Lung (tissue), 12 donors: ENCODE data around the gene TBCB. TPM values are rescaled to one million over a fixed set of nuclear protein-coding genes. Genes with fewer than 3 reads are reported as not detected.
"Not testable (repeated sequence)": the region's sequence is repeated elsewhere in the genome, so short reads cannot be mapped to it uniquely, and the experiment has no call there.

Experiments used
- ATAC-seq: fragments of 200-7000 bp; cut with Tn5 transposase; one replicate; pipeline ENCODE4 v1.9.1; 2020; ENCODE audit warnings: moderate number of reproducible peaks; ENCODE audit not compliant: insufficient read depth, low FRiP score
- DNase-seq, 3 donors: peaks; one replicate each; pipeline ENCODE4 v3.0.0-alpha.2; 2013 to 2017
- H3K27ac ChIP-seq, 2 donors: one replicate each; pipeline ENCODE4 v1.5.1; 2013; ENCODE audit warnings: mild to moderate bottlenecking in 2 of 2, moderate library complexity in 2 of 2, control low read depth in 1 of 2, inconsistent platforms in 1 of 2, low read depth in 1 of 2, low read length in 1 of 2
- H3K27me3 ChIP-seq, 3 donors: one replicate each; pipeline ENCODE4 v1.5.1; 2013; ENCODE audit warnings: low read length in 2 of 3; ENCODE audit not compliant: control insufficient read depth in 3 of 3, insufficient read depth in 3 of 3
- H3K36me3 ChIP-seq, 4 donors: one replicate each; pipeline ENCODE4 v1.5.1; 2013; ENCODE audit warnings: low read length in 4 of 4, mild to moderate bottlenecking in 1 of 4, moderate library complexity in 1 of 4; ENCODE audit not compliant: control insufficient read depth in 4 of 4, insufficient read depth in 4 of 4
- H3K4me1 ChIP-seq, 5 donors: one replicate each; pipeline ENCODE4 v1.5.1; 2013; ENCODE audit warnings: low read length in 5 of 5, mild to moderate bottlenecking in 2 of 5, moderate library complexity in 1 of 5; ENCODE audit not compliant: control insufficient read depth in 5 of 5, insufficient read depth in 5 of 5
- H3K4me3 ChIP-seq: one replicate; pipeline ENCODE4 v1.5.1; 2013; ENCODE audit warnings: mild to moderate bottlenecking, control low read depth, moderate library complexity
- H3K9ac ChIP-seq, 2 donors: one replicate each; pipeline ENCODE4 v1.5.1; 2013; ENCODE audit warnings: low read length in 2 of 2, control low read depth in 1 of 2; ENCODE audit not compliant: insufficient read depth in 1 of 2
- H3K9me3 ChIP-seq, 4 donors: one replicate each; pipeline ENCODE4 v1.5.1; 2013; ENCODE audit warnings: low read length in 3 of 4, mild to moderate bottlenecking in 1 of 4, moderate library complexity in 1 of 4; ENCODE audit not compliant: control insufficient read depth in 4 of 4, insufficient read depth in 3 of 4
- WGBS, 2 donors: extraction: QIAGEN DNeasy Blood & Tissue Kit; methylation state at CpG; one replicate each; pipeline ENCODE4 v1.1.7; 2013; 5-methylcytosine and 5-hydroxymethylcytosine counted together
- polyA plus RNA-seq, 2 donors: library from polyadenylated mRNA; stranded (reverse); fragments of 200-250 nt; gene quantifications; one replicate each; pipeline ENCODE4 v1.2.1, GENCODE V29; 2013
- total RNA-seq, 2 donors: library from RNA; depleted of rRNA in 1 of 2; stranded (reverse); fragments of >200 nt in 1 of 2; gene quantifications; one replicate each; pipeline ENCODE4 v1.2.1, GENCODE V29; 2014 to 2021
- TF ChIP-seq, protein P1 (sequence below): IDR thresholded peaks from 2 replicates; pipeline ENCODE4 v1.5.1; 2012; ENCODE audit warnings: mild to moderate bottlenecking; ENCODE audit errors: control extremely low read depth, extremely low read depth
- donor health status: control.
- donor health status: control.
- donor health status: Bipolar disorder and iron deficiency.
- donor health status: healthy.
- donor health status: DM: yes; HTN: yes; CAD: no.

The TBCB gene
- total and polyA plus RNA-seq, 4 donors, result 63.1 to 213 (median 150) TPM

DNA sequence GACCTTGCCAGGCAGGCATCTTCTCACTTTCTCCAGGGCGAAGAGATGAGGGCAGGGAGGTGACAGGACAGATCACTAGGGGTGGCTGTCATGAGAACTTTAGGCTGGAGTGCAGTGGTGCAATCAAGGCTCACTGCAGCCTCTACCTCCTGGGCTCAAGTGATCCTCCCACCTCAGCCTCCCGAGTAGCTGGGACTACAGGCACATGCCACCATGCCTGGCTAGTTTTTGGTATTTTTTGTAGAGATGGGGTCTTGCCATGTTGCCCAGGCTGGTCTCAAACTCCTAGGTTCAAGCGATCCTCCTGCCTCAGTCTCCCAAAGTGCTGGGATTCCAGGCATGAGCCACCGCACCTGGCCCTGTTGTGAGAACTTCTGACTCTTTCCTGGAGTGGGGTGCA is 19.6 kb downstream of the TBCB start:
- not testable (repeated sequence) for H3K27ac ChIP-seq, H3K4me1 ChIP-seq, H3K4me3 ChIP-seq, ATAC-seq, DNase-seq, H3K36me3 ChIP-seq, H3K9ac ChIP-seq, H3K9me3 ChIP-seq, H3K27me3 ChIP-seq
- WGBS, 2 donors, result 95 to 96% methylated on average over 4 of the region's 4 CpGs

DNA sequence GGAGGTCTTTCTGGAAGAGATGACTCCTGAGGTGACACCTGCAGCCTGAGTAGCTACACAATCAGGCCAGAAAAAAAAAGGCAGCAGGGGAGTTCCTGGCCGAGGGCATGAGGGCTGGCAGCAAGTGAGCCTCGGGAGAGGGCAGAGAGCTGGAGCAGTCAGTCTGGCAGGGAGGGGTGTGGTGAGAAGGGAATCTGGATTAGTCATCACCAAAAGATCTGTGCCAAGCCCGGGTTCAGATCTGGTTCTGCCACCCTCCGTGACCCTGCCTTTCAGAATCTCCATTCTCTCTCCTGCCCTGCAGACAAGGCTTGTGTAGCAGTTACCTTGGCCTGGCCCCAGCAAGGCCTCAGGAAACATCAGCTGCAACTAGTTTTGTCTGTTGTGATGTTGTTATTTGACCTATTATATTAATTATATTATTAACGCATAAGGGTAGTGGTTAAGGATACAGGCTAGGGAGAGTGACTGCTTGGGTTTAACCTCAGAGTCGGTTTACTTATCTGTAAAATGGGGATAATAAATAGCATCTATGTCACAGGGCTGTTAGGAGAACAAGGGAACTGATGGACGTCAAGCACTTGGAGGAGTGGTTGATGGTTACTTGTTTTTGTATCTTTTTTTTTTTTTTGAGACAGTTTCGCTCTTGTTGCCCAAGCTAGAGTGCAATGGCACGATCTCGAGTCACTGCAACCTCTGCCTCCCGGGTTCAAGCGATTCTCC is 21.9 kb downstream of the TBCB start:
- Histone ChIP-seq H3K36me3 (peaks cover 0 to 3% (median under 1%) of the 10 kb centered on the region in 4 donors), H3K9ac (no peak overlapping the region), H3K4me3 (no peak overlapping the region), H3K27me3 (no peaks in the 10 kb centered on the region), H3K9me3 (no peaks in the 10 kb centered on the region), H3K4me1 (peaks cover 0 to 7% (median 4%) of the 10 kb centered on the region in 5 donors), H3K27ac (peak overlapping the region; percentile 48 to 69)
- WGBS, 2 donors, result 60 to 80% methylated on average over 12 of the region's 12 CpGs
- DNase-seq (peak in 1 of 3 donors; percentile 22), ATAC-seq (no peak)
- TF ChIP-seq, protein P1, sequence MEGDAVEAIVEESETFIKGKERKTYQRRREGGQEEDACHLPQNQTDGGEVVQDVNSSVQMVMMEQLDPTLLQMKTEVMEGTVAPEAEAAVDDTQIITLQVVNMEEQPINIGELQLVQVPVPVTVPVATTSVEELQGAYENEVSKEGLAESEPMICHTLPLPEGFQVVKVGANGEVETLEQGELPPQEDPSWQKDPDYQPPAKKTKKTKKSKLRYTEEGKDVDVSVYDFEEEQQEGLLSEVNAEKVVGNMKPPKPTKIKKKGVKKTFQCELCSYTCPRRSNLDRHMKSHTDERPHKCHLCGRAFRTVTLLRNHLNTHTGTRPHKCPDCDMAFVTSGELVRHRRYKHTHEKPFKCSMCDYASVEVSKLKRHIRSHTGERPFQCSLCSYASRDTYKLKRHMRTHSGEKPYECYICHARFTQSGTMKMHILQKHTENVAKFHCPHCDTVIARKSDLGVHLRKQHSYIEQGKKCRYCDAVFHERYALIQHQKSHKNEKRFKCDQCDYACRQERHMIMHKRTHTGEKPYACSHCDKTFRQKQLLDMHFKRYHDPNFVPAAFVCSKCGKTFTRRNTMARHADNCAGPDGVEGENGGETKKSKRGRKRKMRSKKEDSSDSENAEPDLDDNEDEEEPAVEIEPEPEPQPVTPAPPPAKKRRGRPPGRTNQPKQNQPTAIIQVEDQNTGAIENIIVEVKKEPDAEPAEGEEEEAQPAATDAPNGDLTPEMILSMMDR, result no peak

DNA sequence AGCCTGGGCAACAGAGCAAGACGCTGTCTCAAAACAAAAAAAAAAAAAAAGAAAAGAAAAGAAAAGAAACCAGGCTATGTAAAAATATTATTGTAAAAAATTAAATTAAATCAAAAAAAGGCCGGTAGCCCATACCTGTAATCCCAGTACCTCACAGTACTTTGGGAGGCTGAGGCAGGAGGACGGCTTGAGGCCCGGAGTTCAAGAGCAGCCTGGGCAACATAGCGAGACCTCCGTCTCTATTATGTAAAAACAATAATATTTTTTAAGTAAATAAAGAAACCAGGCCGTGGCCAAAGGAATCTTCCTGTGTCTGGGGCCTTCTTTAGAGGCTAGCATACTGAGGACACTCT is 23.8 kb downstream of the TBCB start:
- H3K36me3 ChIP-seq, result peaks cover 8 to 15% (median 11%) of the 10 kb centered on the region in 4 donors
- peak overlapping the region; percentile 96 to 97 for H3K9ac ChIP-seq
- no peaks in the 10 kb centered on the region for H3K27me3 ChIP-seq
- peak overlapping the region; percentile 90 to 97 for H3K27ac ChIP-seq
- TF ChIP-seq, protein P1, result no peak
- peaks cover 0 to 7% (median 4%) of the 10 kb centered on the region in 5 donors for H3K4me1 ChIP-seq
- DNase-seq (no peak), ATAC-seq (no peak)
- H3K4me3 ChIP-seq, result peak overlapping the region; percentile 39
- 41 to 50% methylated on average over 7 of the region's 7 CpGs for WGBS, 2 donors
- no peaks in the 10 kb centered on the region for H3K9me3 ChIP-seq

DNA sequence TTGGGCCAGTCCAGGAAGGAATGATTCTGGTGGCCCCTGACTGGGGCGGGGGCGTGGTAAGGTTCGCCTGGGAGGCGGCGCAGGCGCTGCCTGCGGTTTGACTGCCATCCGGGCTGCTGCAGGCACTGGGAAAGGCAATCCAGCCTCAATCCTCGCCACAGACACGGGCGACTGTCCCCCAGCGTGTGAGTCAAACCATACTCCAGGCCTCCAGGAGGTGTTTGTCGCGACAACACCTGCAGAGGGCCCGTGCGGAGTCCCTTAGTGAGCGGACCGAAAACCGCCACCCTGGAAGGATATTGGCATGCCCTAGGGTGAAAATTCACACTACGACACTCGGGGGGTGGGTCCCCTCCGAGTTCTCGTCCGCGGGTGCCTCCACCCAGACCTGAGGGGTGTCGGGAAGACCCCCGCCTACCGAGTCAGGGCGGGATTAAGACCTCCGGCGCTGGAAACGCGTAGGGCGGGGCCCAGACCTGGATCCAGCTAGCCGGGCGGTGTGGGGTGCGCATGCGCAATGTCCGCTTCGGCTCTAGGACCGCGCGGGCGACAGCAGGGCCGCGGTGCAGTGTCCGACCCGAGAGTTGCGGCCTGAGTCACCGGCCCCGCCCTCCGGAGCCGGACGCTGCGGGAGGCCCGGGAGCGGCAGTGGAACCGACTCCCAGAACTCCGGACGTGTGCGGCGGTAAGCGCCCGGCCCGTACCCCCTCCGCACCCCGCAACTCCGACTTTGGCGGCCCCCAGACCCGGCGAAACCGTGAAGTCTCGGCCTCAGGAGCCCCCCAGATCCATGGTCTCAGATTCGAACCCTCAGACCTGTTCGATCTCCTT is 24.4 kb downstream of the TBCB start, which contains the start of gene CAPNS1:
Gene CAPNS1, plus strand, starts transcription at position 594 of the 831 bp plus-strand sequence. CDS start 946 bp downstream, outside the sequence.
- ATAC-seq (peak; percentile 88), DNase-seq (peak; percentile 98 to 99 (median 98))
- Histone ChIP-seq H3K4me1 (peaks cover 0 to 7% (median 4%) of the 10 kb centered on the region in 5 donors), H3K4me3 (peak within 1 kb of the TSS; percentile 88), H3K27me3 (no peaks in the 10 kb centered on the region), H3K36me3 (peaks cover 8 to 19% (median 16%) of the 10 kb centered on the region in 4 donors), H3K9me3 (no peaks in the 10 kb centered on the region), H3K9ac (peak within 1 kb of the TSS; percentile 96 to 97), H3K27ac (peak within 1 kb of the TSS; percentile 98 to 99)
- TF ChIP-seq, protein P1, result no peak
- 0% methylated on average over 65 to 75 of the region's 75 CpGs for WGBS, 2 donors
